Measurements from ENCODE around the gene NLN.

The NLN gene

GRCh38 chr5:65758546-65759144 is 36.6 kb downstream of the NLN start:
- no peak overlapping the region for H3K23ac ChIP-seq (ENCODE audit: low read length)
- H3K18ac ChIP-seq (ENCODE audit: low read length) = no peak overlapping the region
- H4K91ac ChIP-seq (ENCODE audit: low read depth, low read length) = no peak overlapping the region
- no peak overlapping the region for H3K4me2 ChIP-seq (ENCODE audit: low read length)
- no peak overlapping the region for H2AFZ ChIP-seq (ENCODE audit: insufficient read depth, low read length, poor library complexity)
- H3K4me3 ChIP-seq (ENCODE audit: low read depth, low read length) = no peak overlapping the region
- WGBS (ENCODE audit: extremely low coverage, insufficient coverage, insufficient read length) = no CpG with 5 or more reads among the region's 4 CpGs
- H2BK5ac ChIP-seq (ENCODE audit: low read depth, low read length, poor library complexity) = no peak overlapping the region
- no peaks in the 10 kb centered on the region for H3K27me3 ChIP-seq (ENCODE audit: insufficient read depth, low read length)
- no peak overlapping the region for H3K4ac ChIP-seq (ENCODE audit: low read depth, low read length)
- no peak for DNase-seq
- H3K14ac ChIP-seq (ENCODE audit: low read length) = no peak overlapping the region
- H2AK5ac ChIP-seq (ENCODE audit: low read length) = no peak overlapping the region
- no peak overlapping the region for H3K27ac ChIP-seq (ENCODE audit: low read depth, low read length)
- H3K79me1 ChIP-seq (ENCODE audit: low read length) = no peaks in the 10 kb centered on the region
- peaks cover 0 to 2% of the 10 kb centered on the region in 2 experiments for H3K4me1 ChIP-seq (ENCODE audit: control insufficient read depth in 1 of 2, insufficient read depth in 2 of 2, low read length in 2 of 2)
- no peak overlapping the region for H3K9ac ChIP-seq (ENCODE audit: low read length)
- H4K12ac ChIP-seq (ENCODE audit: low read depth, low read length) = no peak overlapping the region
- no peak overlapping the region for H2BK120ac ChIP-seq (ENCODE audit: insufficient read depth, low read length, poor library complexity)
- H4K8ac ChIP-seq (ENCODE audit: low read depth, low read length) = no peak overlapping the region
- peaks cover 4 to 6% of the 10 kb centered on the region in 2 experiments for H3K36me3 ChIP-seq (ENCODE audit: control insufficient read depth in 1 of 2, insufficient read depth in 2 of 2, low read length in 2 of 2)
- H3K79me2 ChIP-seq (ENCODE audit: control insufficient read depth, insufficient read depth, low read length, poor library complexity) = no peaks in the 10 kb centered on the region
- H2BK12ac ChIP-seq (ENCODE audit: low read length) = no peak overlapping the region
- H3K9me3 ChIP-seq (ENCODE audit: insufficient read depth, low read depth, low read length) = no peaks in the 10 kb centered on the region

- no peak overlapping the region for H4K12ac ChIP-seq (ENCODE audit: low read depth, low read length)
- DNase-seq = no peak
- H3K9ac ChIP-seq (ENCODE audit: low read length) = no peak overlapping the region
- no peak overlapping the region for H3K4me3 ChIP-seq (ENCODE audit: low read depth, low read length)
- no peak overlapping the region for H2AFZ ChIP-seq (ENCODE audit: insufficient read depth, low read length, poor library complexity)
- no peak overlapping the region for H3K27ac ChIP-seq (ENCODE audit: low read depth, low read length)
- H2AK5ac ChIP-seq (ENCODE audit: low read length) = no peak overlapping the region
- H4K8ac ChIP-seq (ENCODE audit: low read depth, low read length) = no peak overlapping the region
- H3K4me1 ChIP-seq (ENCODE audit: control insufficient read depth in 1 of 2, insufficient read depth in 2 of 2, low read length in 2 of 2) = no peaks in the 10 kb centered on the region
- no peak overlapping the region for H2BK5ac ChIP-seq (ENCODE audit: low read depth, low read length, poor library complexity)
- H3K9me3 ChIP-seq (ENCODE audit: insufficient read depth, low read depth, low read length) = no peaks in the 10 kb centered on the region
- no peak overlapping the region for H2BK12ac ChIP-seq (ENCODE audit: low read length)
- no peak overlapping the region for H2BK120ac ChIP-seq (ENCODE audit: insufficient read depth, low read length, poor library complexity)
- no peaks in the 10 kb centered on the region for H3K79me1 ChIP-seq (ENCODE audit: low read length)
- peaks cover 4 to 6% of the 10 kb centered on the region in 2 experiments for H3K36me3 ChIP-seq (ENCODE audit: control insufficient read depth in 1 of 2, insufficient read depth in 2 of 2, low read length in 2 of 2)
- H3K4ac ChIP-seq (ENCODE audit: low read depth, low read length) = no peak overlapping the region
- no peak overlapping the region for H4K91ac ChIP-seq (ENCODE audit: low read depth, low read length)
- no peaks in the 10 kb centered on the region for H3K27me3 ChIP-seq (ENCODE audit: insufficient read depth, low read length)
- H3K18ac ChIP-seq (ENCODE audit: low read length) = no peak overlapping the region
- H3K79me2 ChIP-seq (ENCODE audit: control insufficient read depth, insufficient read depth, low read length, poor library complexity) = no peaks in the 10 kb centered on the region
- no peak overlapping the region for H3K14ac ChIP-seq (ENCODE audit: low read length)
- WGBS (ENCODE audit: extremely low coverage, insufficient coverage, insufficient read length) = no CpG with 5 or more reads among the region's 2 CpGs
- no peak overlapping the region for H3K23ac ChIP-seq (ENCODE audit: low read length)
- no peak overlapping the region for H3K4me2 ChIP-seq (ENCODE audit: low read length)
Measured at GRCh38 chr5:65760504-65761275, 38.7 kb downstream of the NLN start.

GRCh38 chr5:65762234-65762633 is 40.2 kb downstream of the NLN start:
- H3K79me1 ChIP-seq (ENCODE audit: low read length) = no peaks in the 10 kb centered on the region
- peaks cover 1% of the 10 kb centered on the region for H3K9me3 ChIP-seq (ENCODE audit: insufficient read depth, low read depth, low read length)
- no peak overlapping the region for H2AK5ac ChIP-seq (ENCODE audit: low read length)
- H3K36me3 ChIP-seq (ENCODE audit: control insufficient read depth in 1 of 2, insufficient read depth in 2 of 2, low read length in 2 of 2) = peaks cover 4 to 9% of the 10 kb centered on the region in 2 experiments
- H4K12ac ChIP-seq (ENCODE audit: low read depth, low read length) = no peak overlapping the region
- H2BK120ac ChIP-seq (ENCODE audit: insufficient read depth, low read length, poor library complexity) = no peak overlapping the region
- no peaks in the 10 kb centered on the region for H3K79me2 ChIP-seq (ENCODE audit: control insufficient read depth, insufficient read depth, low read length, poor library complexity)
- H3K4me2 ChIP-seq (ENCODE audit: low read length) = no peak overlapping the region
- no peak overlapping the region for H2BK5ac ChIP-seq (ENCODE audit: low read depth, low read length, poor library complexity)
- no peak overlapping the region for H3K27ac ChIP-seq (ENCODE audit: low read depth, low read length)
- peak in 1 of 2 donors; percentile 40 for DNase-seq
- no peak overlapping the region for H4K91ac ChIP-seq (ENCODE audit: low read depth, low read length)
- H3K9ac ChIP-seq (ENCODE audit: low read length) = no peak overlapping the region
- no peak overlapping the region for H2AFZ ChIP-seq (ENCODE audit: insufficient read depth, low read length, poor library complexity)
- H3K23ac ChIP-seq (ENCODE audit: low read length) = no peak overlapping the region
- no peaks in the 10 kb centered on the region for H3K27me3 ChIP-seq (ENCODE audit: insufficient read depth, low read length)
- H3K18ac ChIP-seq (ENCODE audit: low read length) = peak overlapping the region; percentile 36
- H3K14ac ChIP-seq (ENCODE audit: low read length) = no peak overlapping the region
- H3K4me3 ChIP-seq (ENCODE audit: low read depth, low read length) = no peak overlapping the region
- H3K4ac ChIP-seq (ENCODE audit: low read depth, low read length) = no peak overlapping the region
- WGBS (ENCODE audit: extremely low coverage, insufficient coverage, insufficient read length) = no CpG with 5 or more reads among the region's 1 CpG
- no peak overlapping the region for H4K8ac ChIP-seq (ENCODE audit: low read depth, low read length)
- H2BK12ac ChIP-seq (ENCODE audit: low read length) = no peak overlapping the region
- no peaks in the 10 kb centered on the region for H3K4me1 ChIP-seq (ENCODE audit: control insufficient read depth in 1 of 2, insufficient read depth in 2 of 2, low read length in 2 of 2)

GRCh38 chr5:65765582-65765981 is 43.6 kb downstream of the NLN start:
- Histone ChIP-seq H3K36me3 (ENCODE audit: control insufficient read depth in 1 of 2, insufficient read depth in 2 of 2, low read length in 2 of 2) (peaks cover 2 to 3% of the 10 kb centered on the region in 2 experiments), H2AFZ (ENCODE audit: insufficient read depth, low read length, poor library complexity) (no peak overlapping the region), H3K14ac (ENCODE audit: low read length) (no peak overlapping the region), H2BK12ac (ENCODE audit: low read length) (no peak overlapping the region), H3K27ac (ENCODE audit: low read depth, low read length) (no peak overlapping the region), H3K9ac (ENCODE audit: low read length) (no peak overlapping the region), H2AK5ac (ENCODE audit: low read length) (no peak overlapping the region), H4K12ac (ENCODE audit: low read depth, low read length) (no peak overlapping the region), H3K9me3 (ENCODE audit: insufficient read depth, low read depth, low read length) (peaks cover 1% of the 10 kb centered on the region), H2BK5ac (ENCODE audit: low read depth, low read length, poor library complexity) (no peak overlapping the region), H3K4ac (ENCODE audit: low read depth, low read length) (no peak overlapping the region), H3K27me3 (ENCODE audit: insufficient read depth, low read length) (no peaks in the 10 kb centered on the region), H3K4me1 (ENCODE audit: control insufficient read depth in 1 of 2, insufficient read depth in 2 of 2, low read length in 2 of 2) (no peaks in the 10 kb centered on the region), H4K8ac (ENCODE audit: low read depth, low read length) (no peak overlapping the region), H4K91ac (ENCODE audit: low read depth, low read length) (no peak overlapping the region), H3K23ac (ENCODE audit: low read length) (no peak overlapping the region), H3K79me1 (ENCODE audit: low read length) (no peaks in the 10 kb centered on the region), H3K18ac (ENCODE audit: low read length) (no peak overlapping the region), H3K4me2 (ENCODE audit: low read length) (no peak overlapping the region), H2BK120ac (ENCODE audit: insufficient read depth, low read length, poor library complexity) (no peak overlapping the region), H3K79me2 (ENCODE audit: control insufficient read depth, insufficient read depth, low read length, poor library complexity) (no peaks in the 10 kb centered on the region), H3K4me3 (ENCODE audit: low read depth, low read length) (no peak overlapping the region)
- WGBS (ENCODE audit: extremely low coverage, insufficient coverage, insufficient read length) = no CpG with 5 or more reads among the region's 1 CpG
- DNase-seq = no peak
